Occipital lobe (tissue), 2 donors: Measurements from ENCODE around the gene UHRF1. TPM values are rescaled to one million over a fixed set of nuclear protein-coding genes. Genes with fewer than 3 reads are reported as not detected.
"Not testable (repeated sequence)": the region's sequence is repeated elsewhere in the genome, so short reads cannot be mapped to it uniquely, and the experiment has no call there.

Experiments
- DNase-seq: peaks from one replicate; lab custom pipeline; 2025; lab: John Stamatoyannopoulos, UW
- total RNA-seq: library from RNA; depleted of rRNA; stranded (reverse); fragments of >200 nt; gene quantifications from one replicate; pipeline ENCODE4 v1.2.3, GENCODE V29; 2014

The UHRF1 gene
- total RNA-seq, 1 donor from 2014 or later = 8.3 TPM

- DNase-seq = no peak
These were observed 12.2 kb upstream of the UHRF1 start for GRCh38 chr19:4897146-4897545.

GRCh38 chr19:4900879-4901278, 8.4 kb upstream of the UHRF1 start:
- not testable (repeated sequence) for DNase-seq

GRCh38 chr19:4902796-4903195, 6.5 kb upstream of the UHRF1 start, which contains the start of gene ARRDC5:
ARRDC5 (minus strand) TSS chr19:4902896; CDS start chr19:4902825, 71 bp downstream.
- DNase-seq = no peak

GRCh38 chr19:4904481-4904880, 4.8 kb upstream of the UHRF1 start:
- DNase-seq = no peak

- DNase-seq = no peak
These were observed 2.3 kb upstream of the UHRF1 start for GRCh38 chr19:4906963-4907362.

- no peak for DNase-seq
These were observed 941 bp upstream of the UHRF1 start for GRCh38 chr19:4908360-4908759.

GRCh38 chr19:4908781-4909155, 533 bp upstream of the UHRF1 start:
- DNase-seq = no peak

- peak; percentile 82 for DNase-seq
These were observed 744 bp downstream of the UHRF1 start for GRCh38 chr19:4909897-4910593.

GRCh38 chr19:4910594-4911281, 1.4 kb downstream of the UHRF1 start:
- no peak for DNase-seq

- no peak for DNase-seq
These were observed 2.0 kb downstream of the UHRF1 start for GRCh38 chr19:4911314-4911713.

- peak; percentile 53 for DNase-seq
These were observed 2.7 kb downstream of the UHRF1 start for GRCh38 chr19:4911786-4912672.

- no peak for DNase-seq
These were observed 4.9 kb downstream of the UHRF1 start for GRCh38 chr19:4913996-4914735.

GRCh38 chr19:4914736-4915501, 5.6 kb downstream of the UHRF1 start:
- no peak for DNase-seq

GRCh38 chr19:4916292-4917082, 7.2 kb downstream of the UHRF1 start:
- DNase-seq = no peak

- DNase-seq = no peak
These were observed 13.4 kb downstream of the UHRF1 start for GRCh38 chr19:4922530-4923275.

- DNase-seq = no peak
These were observed 14.0 kb downstream of the UHRF1 start for GRCh38 chr19:4923276-4923747.

GRCh38 chr19:4929186-4929585, 19.9 kb downstream of the UHRF1 start:
- peak; percentile 36 for DNase-seq

GRCh38 chr19:4930664-4931063, 21.4 kb downstream of the UHRF1 start:
- no peak for DNase-seq

GRCh38 chr19:4932711-4933110, 23.4 kb downstream of the UHRF1 start:
- DNase-seq = no peak
